Fibroblast of skin of left quadriceps (primary cell): ENCODE data around the gene MINDY4.

Experiments used
- DNase-seq, 2 experiments: peaks; one replicate each; pipeline ENCODE4 v3.0.0-alpha.2; 2013; ENCODE audit warnings: low read depth in 2 of 2

The MINDY4 gene

GRCh38 chr7:30900803-30901362, 129.7 kb downstream of the MINDY4 start:
- DNase-seq = no peak

GRCh38 chr7:30901856-30902255, 130.6 kb downstream of the MINDY4 start:
- no peak for DNase-seq

- DNase-seq = no peak
Measured at GRCh38 chr7:30902466-30902865, 131.2 kb downstream of the MINDY4 start.

- DNase-seq = no peak
Measured at GRCh38 chr7:30903146-30903545, 131.9 kb downstream of the MINDY4 start.

GRCh38 chr7:30904561-30904960, 133.3 kb downstream of the MINDY4 start:
- DNase-seq = no peak

GRCh38 chr7:30905078-30906012, 134.1 kb downstream of the MINDY4 start:
- no peak for DNase-seq

- no peak for DNase-seq
Measured at GRCh38 chr7:30906014-30906413, 134.8 kb downstream of the MINDY4 start.

GRCh38 chr7:30906515-30907240, 135.5 kb downstream of the MINDY4 start:
- no peak for DNase-seq

- no peak for DNase-seq
Measured at GRCh38 chr7:30907527-30908267, 136.5 kb downstream of the MINDY4 start.

GRCh38 chr7:30908681-30909080, 137.5 kb downstream of the MINDY4 start:
- DNase-seq = no peak

GRCh38 chr7:30909431-30909830, 138.2 kb downstream of the MINDY4 start:
- DNase-seq = no peak

GRCh38 chr7:30910411-30911073, 139.3 kb downstream of the MINDY4 start:
- DNase-seq = no peak

GRCh38 chr7:30911133-30911532, 139.9 kb downstream of the MINDY4 start:
- no peak for DNase-seq

GRCh38 chr7:30911561-30911969, 140.3 kb downstream of the MINDY4 start, which contains the start of gene AQP1:
TSS of gene AQP1 (plus strand) at chr7:30911853. CDS start at chr7:30911910, 57 bp downstream.
- DNase-seq = peak; percentile 68 to 74

GRCh38 chr7:30912021-30912730, 141.0 kb downstream of the MINDY4 start:
- no peak for DNase-seq

GRCh38 chr7:30912731-30912985, 141.4 kb downstream of the MINDY4 start:
- no peak for DNase-seq

- no peak for DNase-seq
Measured at GRCh38 chr7:30912986-30913811, 142.0 kb downstream of the MINDY4 start.

GRCh38 chr7:30913821-30914515, 142.8 kb downstream of the MINDY4 start:
- no peak for DNase-seq

- no peak for DNase-seq
Measured at GRCh38 chr7:30914596-30914995, 143.4 kb downstream of the MINDY4 start.
